SK-N-SH (cell line): ENCODE results near the gene ZNF217. TPM values are rescaled to one million over a fixed set of nuclear protein-coding genes. Genes with fewer than 3 reads are reported as not detected.

Experiments used
- CTCF ChIA-PET: fragments of 300-600, 350-600 bp; formaldehyde crosslinking; extraction: SDS; loops from one replicate; lab custom pipeline; 2021; lab: Yijun Ruan, JAX
- POLR2A ChIA-PET: fragments of 350-600 bp; sonication (Branson Sonifier 250); formaldehyde crosslinking; extraction: SDS; loops from one replicate; lab custom pipeline; 2020; ENCODE audit warnings: antibody characterized with exemption, inconsistent platforms; lab: Yijun Ruan, JAX
- DNase-seq: peaks from one replicate; pipeline ENCODE4 v3.0.0; 2012
- H2AFZ ChIP-seq: fragments of 200-600 bp; sonication (generic); 2 replicates; pipeline ENCODE4 v1.8.1; 2016; ENCODE audit warnings: antibody characterized with exemption, mild to moderate bottlenecking, low read depth
- H3F3A ChIP-seq: fragments of 200-600 bp; sonication (generic); replicated peaks from 2 replicates; pipeline ENCODE3; 2016; ENCODE audit warnings: antibody characterized with exemption, mild to moderate bottlenecking; ENCODE audit not compliant: insufficient read depth
- H3K27ac ChIP-seq, 2 experiments: fragments of 200-500 bp in 1 of 2; fragments of 200-600 bp in 1 of 2; sonication (Bioruptor generic) in 1 of 2; sonication (generic), shearing (Covaris generic) in 1 of 2; 2 replicates each; pipeline versions ENCODE4 v1.5.1 to v1.6.1; 2014 to 2016; ENCODE audit warnings: low read depth in 2 of 2, inconsistent platforms in 1 of 2, low read length in 1 of 2, mild to moderate bottlenecking in 1 of 2, mixed read lengths in 1 of 2
- H3K27me3 ChIP-seq: fragments of 200-600 bp; sonication (generic), shearing (Covaris generic); 2 replicates; pipeline ENCODE4 v1.6.1; 2016; ENCODE audit warnings: mixed run types; ENCODE audit not compliant: insufficient read depth
- H3K36me3 ChIP-seq, 2 experiments: fragments of 200-500 bp in 1 of 2; fragments of 200-600 bp in 1 of 2; sonication (Bioruptor generic) in 1 of 2; sonication (generic) in 1 of 2; replicated peaks in 1 of 2; 2 replicates each; pipeline versions ENCODE3 to v1.5.1; 2014 to 2016; ENCODE audit warnings: low read length in 1 of 2, mild to moderate bottlenecking in 1 of 2; ENCODE audit not compliant: insufficient read depth in 2 of 2, control insufficient read depth in 1 of 2
- H3K4me1 ChIP-seq, 2 experiments: fragments of 200-500 bp in 1 of 2; fragments of 200-600 bp in 1 of 2; sonication (Bioruptor generic) in 1 of 2; sonication (generic), shearing (Covaris generic) in 1 of 2; 2 replicates each; pipeline versions ENCODE4 v1.5.1 to v1.6.1; 2014 to 2016; ENCODE audit warnings: low read depth in 1 of 2, low read length in 1 of 2, mixed run types in 1 of 2; ENCODE audit not compliant: insufficient read depth in 2 of 2, control insufficient read depth in 1 of 2
- H3K4me2 ChIP-seq: fragments of 200-600 bp; sonication (generic), shearing (Covaris generic); 2 replicates; pipeline ENCODE4 v1.6.1; 2017; ENCODE audit warnings: mixed run types
- H3K4me3 ChIP-seq, 2 experiments: fragments of 200-500 bp in 1 of 2; fragments of 200-600 bp in 1 of 2; sonication (Bioruptor generic) in 1 of 2; sonication (generic), shearing (Covaris generic) in 1 of 2; 2 replicates each; pipeline versions ENCODE4 v1.5.1 to v1.8.1; 2014 to 2016; ENCODE audit warnings: low read depth in 2 of 2, inconsistent platforms in 1 of 2, low read length in 1 of 2, mild to moderate bottlenecking in 1 of 2, mixed read lengths in 1 of 2, moderate library complexity in 1 of 2
- H3K79me2 ChIP-seq: fragments of 200-600 bp; sonication (generic); 2 replicates; pipeline ENCODE4 v1.8.1; 2017; ENCODE audit warnings: mild to moderate bottlenecking; ENCODE audit not compliant: insufficient read depth
- H3K9ac ChIP-seq: fragments of 200-600 bp; sonication (generic); 2 replicates; pipeline ENCODE4 v1.6.1; 2017; ENCODE audit warnings: mixed run types
- H3K9me2 ChIP-seq: fragments of 200-600 bp; sonication (generic); 2 replicates; pipeline ENCODE4 v1.6.1; 2017; ENCODE audit warnings: mixed run types
- H3K9me3 ChIP-seq: fragments of 200-600 bp; sonication (generic); 2 replicates; pipeline ENCODE4 v1.6.1; 2017; ENCODE audit warnings: mixed run types, mild to moderate bottlenecking, moderate library complexity
- H4K20me1 ChIP-seq: fragments of 200-600 bp; sonication (generic); 2 replicates; pipeline ENCODE4 v1.6.1; 2017; ENCODE audit warnings: mild to moderate bottlenecking, mixed run types; ENCODE audit not compliant: insufficient read depth
- CHD2 ChIP-seq: fragments of 150-350 bp; IDR thresholded peaks from 2 replicates; pipeline ENCODE4 v1.6.1; 2018; ENCODE audit warnings: low read length; ENCODE audit not compliant: partially characterized antibody
- EP300 ChIP-seq, 2 experiments: IDR thresholded peaks; 2 replicates each; pipeline versions ENCODE4 v1.4.0 to v1.6.1; 2012; ENCODE audit warnings: borderline replicate concordance in 1 of 2, low read depth in 1 of 2, low read length in 1 of 2
- EZH2phosphoT487 ChIP-seq: fragments of 200-600 bp; sonication (generic); IDR thresholded peaks from 2 replicates; pipeline ENCODE4 v1.6.1; 2017; ENCODE audit warnings: low read depth, mixed run types, mild to moderate bottlenecking, antibody characterized with exemption, moderate library complexity, borderline replicate concordance
- FOSL2 ChIP-seq: IDR thresholded peaks from 2 replicates; pipeline ENCODE4 v1.4.0; 2012; ENCODE audit warnings: low read depth, mild to moderate bottlenecking, moderate library complexity, borderline replicate concordance
- FOXJ3 ChIP-seq: sonication (generic); formaldehyde crosslinking; IDR thresholded peaks from 2 replicates; pipeline ENCODE4 v1.5.1; 2020; ENCODE audit warnings: mild to moderate bottlenecking, missing genetic modification reagents
- GABPA ChIP-seq: IDR thresholded peaks from 2 replicates; pipeline ENCODE4 v1.4.0; 2012; ENCODE audit warnings: low read depth, mild to moderate bottlenecking
- JUND ChIP-seq: IDR thresholded peaks from 2 replicates; pipeline ENCODE4 v1.4.0; 2012
- NRF1 ChIP-seq: IDR thresholded peaks from 2 replicates; pipeline ENCODE4 v1.6.1; 2012; ENCODE audit warnings: low read depth, mild to moderate bottlenecking, low read length
- POLR2AphosphoS5 ChIP-seq: IDR thresholded peaks from 2 replicates; pipeline ENCODE4 v1.6.1; 2012; ENCODE audit warnings: low read depth, low read length
- RFX5 ChIP-seq: IDR thresholded peaks from 2 replicates; pipeline ENCODE4 v1.6.1; 2012; ENCODE audit warnings: mild to moderate bottlenecking, improper control_type of control experiment, low read length
- SIN3A ChIP-seq: IDR thresholded peaks from 2 replicates; pipeline ENCODE4 v1.6.1; 2012; ENCODE audit warnings: low read depth, mild to moderate bottlenecking, low read length, moderate library complexity, borderline replicate concordance
- YY1 ChIP-seq: IDR thresholded peaks from 2 replicates; pipeline ENCODE4 v1.4.0; 2012; ENCODE audit warnings: low read depth, mild to moderate bottlenecking
- WGBS: methylation state at CpG from one replicate; pipeline ENCODE4 v1.1.6; 2017; ENCODE audit warnings: low lambda C conversion rate; 5-methylcytosine and 5-hydroxymethylcytosine counted together
- polyA plus RNA-seq, 3 experiments: library from polyadenylated mRNA; depleted of rRNA; stranded (reverse); fragments of >200 nt; gene quantifications; 2 replicates each; pipeline ENCODE4 v1.2.3, GENCODE V29; 2012
- TF ChIP-seq, protein P1 (sequence below): IDR thresholded peaks from 2 replicates; pipeline ENCODE4; 2012
- TF ChIP-seq, protein P2 (sequence below): fragments of 150-350 bp; IDR thresholded peaks from 2 replicates; pipeline ENCODE4 v1.6.1; 2017; ENCODE audit warnings: antibody characterized with exemption, low read length, low read depth, borderline replicate concordance
- TF ChIP-seq, protein P3 (sequence below): IDR thresholded peaks from 2 replicates; pipeline ENCODE4 v1.6.1; 2012; ENCODE audit warnings: mild to moderate bottlenecking, low read depth, low read length, moderate library complexity
- TF ChIP-seq, protein P4 (sequence below): fragments of 150-350 bp; IDR thresholded peaks from 2 replicates; pipeline ENCODE4 v1.6.1; 2016; ENCODE audit warnings: mild to moderate bottlenecking, low read depth, low read length

ZNF217 gene
- polyA plus RNA-seq, 1 of the 3 experiments (the other 2 are of a cell fraction): 6.9 TPM

DNA sequence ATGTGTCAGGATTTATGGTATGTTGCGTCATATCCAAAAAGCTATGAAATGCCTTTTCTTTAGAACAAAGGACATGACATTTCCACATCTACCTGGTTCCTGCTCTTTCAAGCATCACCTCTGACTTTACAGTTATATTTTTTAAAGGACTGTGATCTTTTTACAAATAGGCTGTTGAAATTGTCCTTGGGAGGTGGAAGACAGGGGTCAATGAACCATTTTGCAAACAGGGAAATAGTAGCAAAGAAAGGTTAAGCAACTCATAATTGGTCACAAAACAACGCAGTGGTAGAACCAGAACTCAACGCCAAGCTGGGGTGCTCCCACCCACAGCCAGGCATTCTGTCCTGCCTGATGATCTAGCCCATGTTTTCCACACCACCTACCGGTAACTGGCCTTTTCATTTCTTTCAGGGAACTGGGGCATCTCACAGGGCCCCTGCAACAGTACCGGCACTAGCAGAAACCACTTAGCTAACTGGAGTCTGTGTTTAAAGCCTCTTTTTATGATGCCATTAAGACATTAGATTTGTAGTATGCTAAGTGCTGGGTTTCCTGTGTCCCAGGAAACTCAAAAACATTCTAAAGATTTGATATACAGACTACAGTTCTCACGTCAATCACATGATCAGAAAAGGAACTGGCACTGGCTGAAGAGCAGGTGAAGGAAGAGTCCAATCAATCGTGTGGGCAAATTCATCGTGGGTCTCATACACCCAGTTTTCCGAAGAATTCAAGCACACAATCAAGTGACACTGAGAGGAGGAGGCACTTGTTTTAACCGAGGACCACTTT, 13.9 kb downstream of the ZNF217 start:
- Histone ChIP-seq H3K36me3 (peaks cover 62 to 68% of the 10 kb centered on the region in 2 experiments), H3F3A (peaks cover 52% of the 10 kb centered on the region), H3K4me3 (peak overlapping the region in 1 of 2 experiments; percentile 52; a peak in 1 of 4 replicates), H3K4me1 (peaks cover 12 to 57% of the 10 kb centered on the region in 2 experiments), H2AFZ (no peak overlapping the region), H3K4me2 (peak overlapping the region; percentile 69), H3K9ac (peak overlapping the region; percentile 60; the same call in 1 of the 2 replicates), H3K9me2 (no peaks in the 10 kb centered on the region), H3K9me3 (no peaks in the 10 kb centered on the region)
- POLR2A ChIA-PET: no interaction called here
- CTCF ChIA-PET: interaction anchor here (0.7 to 7.9 kb wide), 13 partner anchors 31 to 620 kb away, joined by 3 to 46 read pairs (median 3); no protein-coding TSS in a partner anchor
- DNase-seq: no peak
- TF ChIP-seq EP300 (IDR thresholded peaks at IDR 0.05; ENCODE audit: borderline replicate concordance in 1 of 2, low read depth in 1 of 2, low read length in 1 of 2) (no peak), GABPA (no peak)
- TF ChIP-seq, protein P1, sequence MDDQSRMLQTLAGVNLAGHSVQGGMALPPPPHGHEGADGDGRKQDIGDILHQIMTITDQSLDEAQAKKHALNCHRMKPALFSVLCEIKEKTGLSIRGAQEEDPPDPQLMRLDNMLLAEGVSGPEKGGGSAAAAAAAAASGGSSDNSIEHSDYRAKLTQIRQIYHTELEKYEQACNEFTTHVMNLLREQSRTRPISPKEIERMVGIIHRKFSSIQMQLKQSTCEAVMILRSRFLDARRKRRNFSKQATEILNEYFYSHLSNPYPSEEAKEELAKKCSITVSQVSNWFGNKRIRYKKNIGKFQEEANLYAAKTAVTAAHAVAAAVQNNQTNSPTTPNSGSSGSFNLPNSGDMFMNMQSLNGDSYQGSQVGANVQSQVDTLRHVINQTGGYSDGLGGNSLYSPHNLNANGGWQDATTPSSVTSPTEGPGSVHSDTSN: 0 out of 2 replicates have a peak, but pooled peaks have one; percentile 7
- TF ChIP-seq, all 33 proteins: peak for 1
- Histone ChIP-seq H4K20me1 (peaks cover 37% of the 10 kb centered on the region), H3K27ac (peak overlapping the region; percentile 50 to 95), H3K79me2 (peaks cover 100% of the 10 kb centered on the region), H3K27me3 (no peaks in the 10 kb centered on the region)
- 75% methylated on average over 10 of the region's 10 CpGs for WGBS

DNA sequence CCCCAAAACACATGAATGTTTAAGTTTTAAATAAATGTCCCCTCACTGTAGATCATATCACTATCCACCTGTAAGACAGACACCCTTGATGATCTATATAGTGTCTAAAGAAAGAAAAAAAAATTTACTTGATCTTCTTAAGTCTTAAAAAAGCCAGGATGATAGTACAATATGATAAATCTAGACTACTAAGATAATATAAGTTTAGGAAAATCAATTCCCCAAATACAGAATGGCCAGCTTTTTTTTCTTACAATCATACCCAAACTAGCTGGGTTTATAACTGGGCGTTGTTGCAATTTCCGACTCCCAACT, 14.4 kb downstream of the ZNF217 start:
- Histone ChIP-seq H2AFZ (no peak overlapping the region), H3K4me2 (peak overlapping the region; percentile 69), H3K9me3 (no peaks in the 10 kb centered on the region), H3K27me3 (no peaks in the 10 kb centered on the region), H3K4me3 (peak overlapping the region in 1 of 2 experiments; percentile 52; a peak in 2 of 4 replicates), H3K27ac (peak overlapping the region; percentile 50 to 95), H3K9me2 (no peaks in the 10 kb centered on the region), H3F3A (peaks cover 51% of the 10 kb centered on the region), H3K79me2 (peaks cover 100% of the 10 kb centered on the region), H4K20me1 (peaks cover 43% of the 10 kb centered on the region), H3K36me3 (peaks cover 67 to 71% of the 10 kb centered on the region in 2 experiments), H3K4me1 (peaks cover 12 to 53% of the 10 kb centered on the region in 2 experiments), H3K9ac (peak overlapping the region; percentile 60; the same call in 1 of the 2 replicates)
- ChIA-PET CTCF (interaction anchor here (0.9 to 7.9 kb wide), 9 partner anchors 32 to 482 kb away, joined by 3 to 46 read pairs (median 4); no protein-coding TSS in a partner anchor), POLR2A (no interaction called here)
- 38% methylated on average over 2 of the region's 2 CpGs for WGBS
- DNase-seq: no peak
- no peak for TF ChIP-seq YY1
- no peak for TF ChIP-seq POLR2AphosphoS5
- TF ChIP-seq, protein P2, sequence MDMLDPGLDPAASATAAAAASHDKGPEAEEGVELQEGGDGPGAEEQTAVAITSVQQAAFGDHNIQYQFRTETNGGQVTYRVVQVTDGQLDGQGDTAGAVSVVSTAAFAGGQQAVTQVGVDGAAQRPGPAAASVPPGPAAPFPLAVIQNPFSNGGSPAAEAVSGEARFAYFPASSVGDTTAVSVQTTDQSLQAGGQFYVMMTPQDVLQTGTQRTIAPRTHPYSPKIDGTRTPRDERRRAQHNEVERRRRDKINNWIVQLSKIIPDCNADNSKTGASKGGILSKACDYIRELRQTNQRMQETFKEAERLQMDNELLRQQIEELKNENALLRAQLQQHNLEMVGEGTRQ: no peak
- TF ChIP-seq, protein P3, sequence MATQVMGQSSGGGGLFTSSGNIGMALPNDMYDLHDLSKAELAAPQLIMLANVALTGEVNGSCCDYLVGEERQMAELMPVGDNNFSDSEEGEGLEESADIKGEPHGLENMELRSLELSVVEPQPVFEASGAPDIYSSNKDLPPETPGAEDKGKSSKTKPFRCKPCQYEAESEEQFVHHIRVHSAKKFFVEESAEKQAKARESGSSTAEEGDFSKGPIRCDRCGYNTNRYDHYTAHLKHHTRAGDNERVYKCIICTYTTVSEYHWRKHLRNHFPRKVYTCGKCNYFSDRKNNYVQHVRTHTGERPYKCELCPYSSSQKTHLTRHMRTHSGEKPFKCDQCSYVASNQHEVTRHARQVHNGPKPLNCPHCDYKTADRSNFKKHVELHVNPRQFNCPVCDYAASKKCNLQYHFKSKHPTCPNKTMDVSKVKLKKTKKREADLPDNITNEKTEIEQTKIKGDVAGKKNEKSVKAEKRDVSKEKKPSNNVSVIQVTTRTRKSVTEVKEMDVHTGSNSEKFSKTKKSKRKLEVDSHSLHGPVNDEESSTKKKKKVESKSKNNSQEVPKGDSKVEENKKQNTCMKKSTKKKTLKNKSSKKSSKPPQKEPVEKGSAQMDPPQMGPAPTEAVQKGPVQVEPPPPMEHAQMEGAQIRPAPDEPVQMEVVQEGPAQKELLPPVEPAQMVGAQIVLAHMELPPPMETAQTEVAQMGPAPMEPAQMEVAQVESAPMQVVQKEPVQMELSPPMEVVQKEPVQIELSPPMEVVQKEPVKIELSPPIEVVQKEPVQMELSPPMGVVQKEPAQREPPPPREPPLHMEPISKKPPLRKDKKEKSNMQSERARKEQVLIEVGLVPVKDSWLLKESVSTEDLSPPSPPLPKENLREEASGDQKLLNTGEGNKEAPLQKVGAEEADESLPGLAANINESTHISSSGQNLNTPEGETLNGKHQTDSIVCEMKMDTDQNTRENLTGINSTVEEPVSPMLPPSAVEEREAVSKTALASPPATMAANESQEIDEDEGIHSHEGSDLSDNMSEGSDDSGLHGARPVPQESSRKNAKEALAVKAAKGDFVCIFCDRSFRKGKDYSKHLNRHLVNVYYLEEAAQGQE: no peak
- TF ChIP-seq CHD2: no peak
- no peak for TF ChIP-seq RFX5
- TF ChIP-seq EP300 (IDR thresholded peaks at IDR 0.05; ENCODE audit: borderline replicate concordance in 1 of 2, low read depth in 1 of 2, low read length in 1 of 2): no peak
- TF ChIP-seq SIN3A: no peak
- no peak for TF ChIP-seq NRF1
- TF ChIP-seq, protein P4, sequence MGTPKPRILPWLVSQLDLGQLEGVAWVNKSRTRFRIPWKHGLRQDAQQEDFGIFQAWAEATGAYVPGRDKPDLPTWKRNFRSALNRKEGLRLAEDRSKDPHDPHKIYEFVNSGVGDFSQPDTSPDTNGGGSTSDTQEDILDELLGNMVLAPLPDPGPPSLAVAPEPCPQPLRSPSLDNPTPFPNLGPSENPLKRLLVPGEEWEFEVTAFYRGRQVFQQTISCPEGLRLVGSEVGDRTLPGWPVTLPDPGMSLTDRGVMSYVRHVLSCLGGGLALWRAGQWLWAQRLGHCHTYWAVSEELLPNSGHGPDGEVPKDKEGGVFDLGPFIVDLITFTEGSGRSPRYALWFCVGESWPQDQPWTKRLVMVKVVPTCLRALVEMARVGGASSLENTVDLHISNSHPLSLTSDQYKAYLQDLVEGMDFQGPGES: no peak
- TF ChIP-seq JUND: no peak
- TF ChIP-seq GABPA: no peak
- TF ChIP-seq FOSL2: no peak
- no peak for TF ChIP-seq FOXJ3 (CRISPR knock-in tag)
- no peak for TF ChIP-seq EZH2phosphoT487
